GM20431 (cell line): ENCODE results near the gene GRB14.
"Not testable (repeated sequence)": the region's sequence is repeated elsewhere in the genome, so short reads cannot be mapped to it uniquely, and the experiment has no call there.

Experiments used
- in situ Hi-C: fragments of 300-500 bp; cut with MseI, MboI; formaldehyde crosslinking; loops from one replicate; pipeline ENCODE4 v1.15.0; 2020; ENCODE audit warnings: low sequenced_read_pairs; ENCODE audit not compliant: unreplicated experiment

GRB14 gene

DNA sequence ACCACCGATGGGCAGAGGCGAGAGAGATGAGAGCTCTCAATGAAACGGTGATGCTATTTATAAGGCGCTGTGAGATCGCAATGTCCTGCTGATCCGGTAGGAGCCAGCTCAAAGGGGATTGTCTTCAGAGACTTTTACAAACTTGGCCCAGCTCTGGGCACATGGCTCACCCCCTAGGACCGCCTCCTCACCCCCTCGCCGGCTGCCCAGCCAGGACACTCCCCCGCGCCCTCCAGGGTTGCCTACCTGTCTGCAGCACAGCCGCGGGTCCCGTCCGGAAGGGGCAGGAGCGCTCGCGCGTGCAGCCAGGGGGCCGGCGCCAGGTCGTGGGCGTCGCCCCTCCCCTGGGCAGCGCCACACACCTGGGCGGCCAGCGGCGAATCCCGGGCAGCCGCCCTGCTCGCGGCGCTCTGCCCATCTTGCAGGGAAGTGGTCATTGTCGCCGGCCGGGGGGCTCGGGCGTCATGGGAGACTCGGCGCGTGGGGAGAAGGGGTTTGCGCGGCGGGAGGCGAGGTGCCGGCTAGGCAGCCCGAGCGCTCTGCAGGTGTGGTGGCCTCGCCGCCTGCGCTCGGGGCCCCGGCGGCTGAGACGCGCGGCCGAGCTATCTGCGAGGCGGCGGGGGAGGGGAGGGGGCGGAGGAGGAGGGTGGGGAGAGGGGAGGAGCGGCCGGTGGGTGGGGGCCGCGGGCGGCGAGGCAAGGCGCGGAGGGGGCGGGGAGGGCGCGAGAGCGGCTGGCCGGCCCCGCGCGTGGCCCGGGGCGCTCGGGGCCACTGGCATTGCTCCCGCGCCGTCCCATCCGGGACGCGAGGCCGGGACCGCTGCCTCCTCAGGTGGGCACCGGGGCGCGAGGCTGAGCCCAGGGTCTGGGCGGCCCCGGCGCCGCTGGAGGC, at the start of gene GRB14:
TSS of gene GRB14 (minus strand) at position 610 of the 891 bp plus-strand sequence. CDS start at position 437, 173 bp downstream.
- in situ Hi-C loops = no loop called here

DNA sequence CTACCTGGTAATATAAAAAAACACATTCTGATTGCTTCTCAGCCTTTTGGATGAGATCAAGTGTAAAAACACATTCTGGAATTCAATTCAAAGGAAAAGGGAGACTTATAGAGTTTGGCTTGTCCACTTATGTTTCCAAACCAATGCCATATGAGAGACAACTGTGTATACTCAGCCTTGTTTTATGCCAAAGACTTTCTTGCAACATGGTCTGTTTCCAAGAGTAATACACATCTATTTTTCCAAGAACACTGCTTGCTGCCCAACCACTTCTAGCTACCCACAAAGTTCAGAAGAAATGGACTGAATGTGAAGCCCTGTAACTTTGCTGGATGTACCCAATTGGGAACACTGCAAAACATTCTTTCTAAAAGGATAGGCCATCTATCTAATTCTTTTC, 48.0 kb upstream of the GRB14 start:
- in situ Hi-C loops = no loop called here

DNA sequence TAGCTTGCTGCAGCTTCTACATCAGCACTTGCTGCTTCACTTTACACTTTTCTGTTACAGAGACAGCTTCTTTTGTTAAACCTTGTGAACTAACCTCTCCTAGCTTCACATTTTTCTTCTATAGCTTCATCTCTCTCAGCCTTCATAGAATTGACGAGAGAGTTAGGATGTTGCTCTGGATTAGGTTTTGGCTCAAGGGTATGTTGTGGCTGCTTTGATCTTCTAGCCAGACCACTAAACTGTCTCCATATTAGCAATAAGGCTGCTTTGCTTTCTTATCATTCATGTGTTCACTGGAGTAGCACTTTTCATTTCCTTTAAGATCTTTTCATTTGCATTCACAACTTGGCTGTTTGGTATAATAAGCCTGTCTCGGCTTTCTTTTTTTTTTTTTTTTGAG, 46.3 kb upstream of the GRB14 start:
- in situ Hi-C loops = no loop called here

DNA sequence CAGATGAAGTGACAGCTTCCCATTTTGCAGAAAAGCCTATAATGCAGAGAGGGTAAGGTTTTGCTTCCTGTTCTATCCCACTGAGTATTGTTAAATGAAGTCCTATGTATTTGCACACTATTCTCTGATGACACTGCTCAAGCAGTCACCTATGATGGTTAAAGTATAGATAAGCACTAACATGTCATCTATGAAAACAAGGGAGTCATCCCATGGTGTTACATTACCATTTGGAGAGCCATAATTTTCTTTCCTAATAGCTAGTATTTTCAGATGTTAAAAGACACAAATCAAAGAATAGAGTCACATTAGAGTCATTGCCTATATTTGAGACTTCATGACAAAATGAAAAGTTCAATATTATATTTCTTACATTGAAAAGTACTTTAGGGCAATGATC, 42.8 kb upstream of the GRB14 start:
- in situ Hi-C loops = no loop called here

DNA sequence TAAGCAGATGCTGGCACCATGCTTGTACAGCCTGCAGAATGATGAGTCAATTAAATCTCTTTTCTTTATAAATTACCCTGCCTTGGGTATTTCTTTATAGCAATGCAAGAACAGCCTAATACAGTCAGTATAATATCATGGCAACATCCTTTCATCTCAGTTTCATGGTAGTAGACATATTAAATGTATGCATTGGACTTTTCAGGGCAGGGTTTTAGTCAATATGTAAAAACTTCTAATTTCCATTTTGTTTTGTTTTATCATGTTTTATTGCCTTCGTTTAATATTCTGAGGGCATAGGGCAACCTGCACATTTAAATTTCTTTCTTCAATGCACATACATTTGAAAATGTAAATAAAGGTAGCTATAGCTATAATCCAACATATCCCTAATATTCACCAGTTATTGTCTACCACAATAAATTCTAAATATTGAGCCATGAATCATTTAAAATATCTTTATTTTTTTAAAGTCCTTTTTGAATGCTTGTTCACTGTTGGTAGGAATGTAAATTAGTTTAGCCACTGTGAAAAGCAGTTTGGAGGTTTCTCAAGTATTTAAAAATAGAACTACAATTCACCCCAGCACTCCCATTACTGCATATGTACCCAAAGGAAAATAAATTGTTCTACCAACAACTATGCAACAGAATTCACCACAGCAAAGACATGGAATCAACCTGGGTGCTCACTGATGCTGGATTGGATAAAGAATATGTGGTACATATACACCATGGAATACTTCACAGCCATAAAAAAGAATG, 41.8 kb upstream of the GRB14 start:
- in situ Hi-C loops = no loop called here

DNA sequence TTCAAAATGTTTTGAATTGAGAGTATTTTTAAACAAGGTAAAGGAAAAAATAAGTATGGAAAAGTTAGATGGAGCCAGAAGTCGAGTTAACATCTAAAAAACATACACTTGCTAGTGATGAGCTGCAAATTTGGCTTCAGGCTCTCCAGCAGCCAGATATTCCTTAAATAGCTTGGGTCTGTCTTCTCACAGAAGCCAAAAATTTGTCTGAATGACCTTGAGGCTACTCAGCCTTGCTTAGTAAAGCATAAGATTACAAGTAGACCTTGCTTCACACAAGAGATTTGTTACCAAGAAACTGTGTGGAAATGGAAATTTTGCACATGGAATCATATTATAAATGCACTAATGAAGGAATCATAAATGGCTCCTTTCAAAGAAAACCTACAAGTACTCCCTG, 40.8 kb upstream of the GRB14 start:
- in situ Hi-C loops = no loop called here

DNA sequence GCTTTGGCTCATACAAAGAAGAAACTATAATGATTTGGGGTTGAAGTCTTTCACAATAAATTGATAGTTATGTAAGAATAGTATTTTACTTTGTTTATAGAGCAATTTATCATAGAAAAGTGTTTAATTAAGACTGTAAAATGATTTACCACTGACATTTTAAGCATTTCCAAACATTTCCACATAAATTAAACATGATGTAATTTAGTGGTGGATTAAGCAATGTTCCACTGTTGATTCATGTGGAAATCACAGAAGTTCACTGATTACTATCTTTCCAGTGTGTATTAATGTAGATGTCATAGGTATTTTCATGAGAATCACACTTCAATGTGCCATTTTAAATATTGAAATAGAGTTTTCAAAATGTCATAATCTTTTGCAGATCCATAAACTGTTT, 40.1 kb upstream of the GRB14 start:
- in situ Hi-C loops = no loop called here

DNA sequence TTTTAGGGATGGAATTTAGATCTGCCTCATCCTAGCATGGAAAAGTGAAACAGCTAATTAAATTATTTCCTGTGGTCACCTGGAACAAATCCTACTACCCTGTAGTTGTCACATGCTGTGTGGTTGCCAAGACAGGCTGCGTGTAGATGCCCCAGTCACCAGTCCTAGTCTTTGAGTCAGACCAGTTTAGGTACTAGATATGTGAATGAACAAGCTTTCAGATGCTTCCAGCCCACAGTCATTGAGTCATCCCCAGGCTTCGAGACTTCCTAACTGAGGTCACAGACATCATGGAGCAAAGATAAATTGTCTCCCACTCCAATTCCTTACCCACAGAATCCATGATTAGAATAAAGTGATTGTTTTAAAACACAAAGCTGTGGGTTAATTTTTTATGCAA, 35.8 kb upstream of the GRB14 start:
- in situ Hi-C loops = no loop called here

DNA sequence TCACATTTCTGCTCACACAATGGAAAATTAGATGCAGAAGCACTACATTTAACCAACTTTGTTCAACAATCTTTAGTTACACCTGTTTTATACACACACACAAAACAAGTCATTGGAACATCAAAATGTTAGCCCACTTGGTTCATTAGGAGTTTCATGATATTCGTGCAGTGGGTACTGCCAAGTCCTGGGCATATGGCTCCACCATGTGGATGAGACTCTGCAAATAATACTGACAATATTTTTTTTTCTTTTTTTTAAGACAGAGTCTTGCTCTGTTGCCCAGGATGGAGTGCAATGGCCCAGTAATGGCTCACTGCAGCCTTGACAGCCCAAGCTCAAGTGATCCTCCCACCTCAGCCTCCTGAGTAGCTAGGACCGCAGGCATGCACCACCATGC, 34.5 kb upstream of the GRB14 start:
- in situ Hi-C loops = no loop called here

DNA sequence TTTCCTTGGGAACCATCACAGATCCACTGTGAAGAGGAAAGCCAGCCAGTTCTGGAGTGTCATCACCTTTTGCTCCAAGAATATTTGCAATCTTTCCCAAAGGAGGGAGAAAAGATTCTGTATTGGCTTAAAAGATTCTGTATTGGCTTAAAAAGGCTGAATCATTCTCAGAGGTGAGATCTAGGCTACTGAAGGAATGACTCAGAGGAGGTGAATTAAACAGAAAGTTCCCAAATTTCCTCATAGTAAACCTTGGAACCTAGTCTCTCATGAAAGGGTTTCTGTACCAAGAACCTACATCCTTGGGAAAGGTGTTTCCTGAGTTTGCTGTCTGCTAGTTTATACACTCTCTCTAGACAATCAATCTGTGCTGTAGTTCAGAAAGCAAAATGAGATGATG, 34.1 kb upstream of the GRB14 start:
- in situ Hi-C loops = no loop called here

DNA sequence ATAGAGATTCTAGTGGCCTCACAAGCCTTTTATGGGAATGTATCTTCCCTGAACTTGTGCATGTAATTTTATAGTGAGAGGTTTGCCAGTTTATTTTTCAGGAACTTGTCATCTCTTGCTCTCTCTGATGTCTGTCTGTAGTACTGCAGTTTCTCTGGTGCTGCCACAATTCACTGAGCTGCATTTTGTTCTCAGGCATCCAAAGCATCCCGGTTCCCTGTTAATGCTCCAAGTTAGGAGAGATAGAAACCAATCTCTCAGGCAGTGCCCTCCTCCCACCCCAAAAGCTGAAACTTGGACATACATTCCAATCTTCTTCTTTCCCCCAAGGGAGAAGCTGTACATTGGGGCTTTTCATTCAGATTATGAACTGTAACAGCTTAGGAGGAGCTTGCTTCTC, 30.1 kb upstream of the GRB14 start:
- in situ Hi-C loops = no loop called here

DNA sequence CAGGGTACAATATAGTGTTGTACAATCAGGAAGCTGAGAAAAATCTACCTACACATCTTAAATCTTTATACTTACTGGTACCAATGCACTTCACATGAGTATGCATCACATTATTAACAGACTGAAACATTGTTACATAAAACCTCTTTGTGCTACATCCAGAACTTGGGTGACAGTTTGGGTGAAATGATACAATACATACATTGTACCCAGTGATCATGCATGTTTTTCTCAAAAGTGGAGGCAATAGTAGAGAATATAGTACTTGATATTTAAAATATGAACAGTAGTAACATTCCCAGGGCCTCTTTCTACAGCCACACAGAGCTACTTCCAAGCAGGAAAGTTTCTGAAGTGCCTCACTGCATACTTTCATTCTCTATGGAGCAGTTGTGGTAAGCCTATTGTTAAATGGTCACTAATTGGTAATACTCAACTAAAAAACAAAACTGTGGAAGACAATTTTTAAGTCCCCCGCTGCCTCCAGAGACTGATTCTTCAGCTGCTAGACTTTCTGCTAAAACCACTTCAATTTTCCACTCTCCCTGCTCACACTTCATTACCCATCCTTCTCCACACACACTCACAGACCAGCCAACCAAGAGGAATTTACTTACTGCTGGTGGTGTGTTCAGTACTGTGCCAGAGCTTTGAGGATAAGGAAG, 22.9 kb upstream of the GRB14 start:
- in situ Hi-C loops = no loop called here

DNA sequence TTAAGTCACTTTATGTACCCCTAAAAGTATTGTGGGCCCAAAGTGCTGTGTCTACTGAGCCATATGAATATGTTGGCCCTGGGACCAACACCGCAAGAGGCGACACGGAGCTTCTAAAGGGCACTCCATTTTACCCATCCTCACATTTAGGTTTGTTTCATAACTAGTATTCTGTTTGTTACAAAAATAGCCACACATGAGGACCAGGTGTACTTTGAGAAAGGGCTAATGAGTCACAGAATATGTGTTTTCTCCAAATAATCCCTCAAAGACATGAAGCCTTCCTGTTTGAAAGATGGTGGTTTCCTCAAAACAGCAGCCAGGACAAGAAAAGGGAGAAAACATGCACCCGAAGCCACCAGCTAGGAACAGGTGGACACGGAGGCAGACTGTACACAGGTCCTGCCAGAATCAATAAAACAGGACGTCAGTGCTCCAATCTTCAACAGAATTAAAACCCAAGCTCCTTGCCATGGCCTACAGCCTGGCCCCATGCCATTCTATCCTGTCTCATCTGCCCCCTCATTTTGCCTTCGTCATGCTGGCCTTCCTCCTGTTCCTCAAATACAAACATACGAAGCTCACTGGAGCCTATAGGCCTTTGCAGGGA, 21.8 kb upstream of the GRB14 start:
- in situ Hi-C loops = no loop called here

DNA sequence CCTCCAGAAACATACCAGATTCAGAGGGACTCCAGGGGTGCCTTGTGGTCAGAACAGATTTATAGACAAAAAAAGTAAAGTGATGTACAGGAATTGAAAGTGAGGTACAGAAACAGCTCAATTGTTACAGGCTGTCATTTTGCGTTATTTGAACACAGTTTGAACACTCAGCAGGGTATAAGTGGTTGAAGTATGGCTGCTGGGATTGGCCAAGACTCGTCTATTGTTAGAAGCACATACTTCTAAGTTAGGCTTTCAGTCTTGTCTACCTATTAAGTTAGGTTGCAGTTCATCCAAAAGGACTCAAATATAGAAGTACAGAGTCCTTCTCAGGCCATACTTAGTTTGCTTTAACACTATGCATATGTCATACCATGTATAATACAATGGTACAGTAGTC, 21.0 kb upstream of the GRB14 start:
- in situ Hi-C loops = no loop called here

DNA sequence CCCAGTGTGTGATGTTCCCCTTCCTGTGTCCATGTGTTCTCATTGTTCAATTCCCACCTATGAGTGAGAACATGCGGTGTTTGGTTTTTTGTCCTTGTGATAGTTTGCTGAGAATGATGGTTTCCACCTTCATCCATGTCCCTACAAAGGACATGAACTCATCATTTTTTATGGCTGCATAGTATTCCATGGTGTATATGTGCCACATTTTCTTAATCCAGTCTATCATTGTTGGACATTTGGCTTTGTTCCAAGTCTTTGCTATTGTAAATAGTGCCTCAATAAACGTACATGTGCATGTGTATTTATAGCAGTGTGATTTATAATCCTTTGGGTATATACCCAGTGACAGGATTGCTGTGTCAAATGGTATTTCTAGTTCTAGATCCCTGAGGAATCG, 7.0 kb upstream of the GRB14 start:
- in situ Hi-C loops = not testable (repeated sequence)

DNA sequence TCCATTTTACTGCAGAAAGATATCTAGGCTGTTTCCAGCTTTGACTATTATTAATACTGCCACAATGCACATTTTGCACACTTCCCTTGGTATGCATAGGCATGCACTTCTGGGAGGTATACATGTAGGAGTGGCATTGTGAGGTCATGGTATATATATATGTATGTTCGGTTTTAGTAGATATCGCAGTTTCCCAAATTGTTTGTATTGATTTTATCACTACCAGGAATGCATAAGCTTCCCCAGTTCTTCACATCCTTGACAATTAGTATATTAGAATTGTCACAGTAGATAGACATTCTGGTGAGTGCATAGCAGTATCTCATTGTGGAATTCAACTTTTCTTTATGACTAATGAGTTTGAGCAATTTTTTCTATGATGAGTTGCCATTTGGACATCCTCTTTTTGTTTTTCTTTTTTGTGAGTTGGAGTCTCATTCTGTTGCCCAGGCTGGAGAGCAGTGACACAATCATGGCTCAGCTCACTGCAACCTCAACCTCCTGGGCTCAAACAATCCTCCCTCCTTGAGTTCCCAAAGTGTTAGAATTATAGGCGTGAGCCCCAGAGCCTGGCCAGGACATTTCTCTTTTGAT, 4.2 kb upstream of the GRB14 start:
- in situ Hi-C loops = no loop called here

DNA sequence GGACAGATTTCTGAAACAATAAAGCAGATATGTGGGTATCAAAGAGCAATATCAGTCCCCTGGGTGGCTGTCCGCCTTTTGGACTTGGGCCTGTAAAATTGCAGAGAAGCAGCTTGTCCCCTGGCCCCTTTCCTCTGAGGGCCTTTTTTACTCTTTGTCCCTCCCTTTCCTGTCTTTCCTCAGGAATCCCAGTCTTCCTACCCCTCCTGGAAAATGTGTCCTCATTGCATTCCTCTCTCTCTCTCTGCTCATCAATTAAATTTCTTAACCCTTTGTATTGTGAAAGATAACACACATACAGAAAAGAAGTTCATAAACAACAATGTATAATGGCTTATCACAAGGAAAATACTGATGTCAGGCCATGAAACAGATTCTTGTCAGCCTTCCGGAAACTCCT, 3.0 kb upstream of the GRB14 start:
- in situ Hi-C loops = no loop called here

DNA sequence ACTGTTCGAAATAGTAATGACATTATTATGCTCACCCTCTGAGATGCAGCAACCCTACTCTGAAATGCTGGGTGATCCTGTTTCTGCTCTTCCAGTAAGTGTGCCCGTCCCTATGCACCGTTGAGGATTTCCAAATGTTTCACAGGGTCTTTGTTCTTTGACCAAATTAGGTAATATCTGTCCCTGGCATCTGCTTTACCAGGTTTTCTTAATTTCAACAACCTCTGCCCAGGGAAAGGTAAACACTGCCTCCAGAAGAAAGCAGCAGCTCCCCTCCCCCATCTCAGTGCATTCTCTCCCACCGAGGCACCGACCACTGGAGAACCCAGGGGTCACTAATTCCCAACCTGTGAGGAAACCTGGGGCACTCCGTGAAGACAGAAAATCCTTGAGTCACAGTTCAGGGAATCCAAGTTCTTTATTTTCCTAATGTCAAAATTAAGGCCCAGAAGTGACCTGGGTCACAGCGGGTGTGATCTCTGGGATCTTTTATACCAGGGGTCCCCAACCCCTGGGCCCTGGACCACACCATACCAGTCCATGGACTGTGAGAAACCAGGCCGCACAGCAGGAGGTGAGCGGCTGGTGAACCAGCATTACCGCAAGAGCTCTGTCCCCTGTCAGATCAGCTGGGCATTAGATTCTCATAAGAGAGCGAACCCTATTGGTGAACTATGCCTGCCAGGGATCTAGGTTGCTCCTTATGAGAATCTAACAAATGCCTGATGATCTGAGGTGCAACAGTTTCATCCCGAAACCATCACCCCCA, 1.2 kb upstream of the GRB14 start:
- in situ Hi-C loops = no loop called here

DNA sequence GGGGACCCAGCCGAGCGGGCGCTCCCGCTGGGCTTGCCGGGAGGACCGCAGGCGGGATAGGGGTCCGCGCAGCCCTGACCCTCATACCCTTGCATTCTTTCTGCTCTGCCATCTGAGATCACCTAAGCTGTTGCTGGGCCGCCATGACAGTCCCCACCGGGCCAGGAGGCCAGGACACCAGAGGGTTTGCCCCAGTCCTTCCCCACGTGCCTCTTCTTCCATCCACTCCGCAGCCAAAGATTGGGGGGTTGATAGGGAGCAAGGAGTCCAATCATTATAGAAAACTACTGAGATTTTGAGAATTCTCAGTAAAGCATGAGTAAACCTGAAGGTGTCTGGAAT, 453 bp upstream of the GRB14 start:
- in situ Hi-C loops = no loop called here

DNA sequence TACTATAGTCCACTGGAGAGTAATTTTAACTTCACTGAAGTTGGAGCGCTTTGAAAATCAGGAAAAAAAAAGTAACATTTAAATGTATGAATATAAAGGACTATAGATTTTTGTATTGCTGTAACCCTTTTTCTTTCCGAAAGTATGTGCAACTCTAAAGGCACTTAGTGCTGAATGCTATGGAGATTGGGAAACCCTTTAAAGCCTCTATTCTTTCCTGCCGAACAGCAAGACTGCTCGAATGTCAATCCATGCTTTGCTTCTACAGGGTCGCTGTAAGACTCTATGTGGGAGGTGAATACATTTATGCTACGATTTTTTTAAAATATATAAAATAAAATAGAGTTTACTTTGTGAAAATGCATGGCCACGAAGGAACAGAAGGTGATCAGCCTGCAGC, 825 bp downstream of the GRB14 start:
- in situ Hi-C loops = no loop called here
